RWPE2 (cell line): ENCODE results near the gene SLC1A7.

Experiments used
- ATAC-seq: fragments of 200-7000 bp; cut with Tn5 transposase; 3 replicates; pipeline ENCODE4 v1.9.1; 2021; ENCODE audit warnings: low read depth
- DNase-seq: peaks from one replicate; pipeline ENCODE4 v3.0.0-alpha.2; 2020; ENCODE audit warnings: low spot score
- H3K27ac ChIP-seq: fragments of 450-650 bp; 2 replicates; pipeline ENCODE4 v1.5.1; 2017; ENCODE audit warnings: mild to moderate bottlenecking; ENCODE audit not compliant: poor library complexity, severe bottlenecking
- H3K27me3 ChIP-seq: fragments of 250-450 bp; sonication (Bioruptor Pico); 2 replicates; pipeline ENCODE4 v1.5.1; 2021; ENCODE audit warnings: mild to moderate bottlenecking, moderate library complexity; ENCODE audit not compliant: insufficient read depth, poor library complexity, severe bottlenecking
- H3K36me3 ChIP-seq: fragments of 250-450 bp; sonication (Bioruptor Pico); 2 replicates; pipeline ENCODE4 v1.5.1; 2020; ENCODE audit warnings: low read depth, mild to moderate bottlenecking, moderate library complexity
- H3K4me1 ChIP-seq: fragments of 250-450 bp; sonication (Bioruptor Pico); 2 replicates; pipeline ENCODE4 v1.5.1; 2021; ENCODE audit warnings: mild to moderate bottlenecking, moderate library complexity; ENCODE audit not compliant: insufficient read depth, poor library complexity, severe bottlenecking
- H3K4me3 ChIP-seq: fragments of 250-450 bp; sonication (Bioruptor Pico); 2 replicates; pipeline ENCODE4 v1.5.1; 2021; ENCODE audit warnings: mild to moderate bottlenecking, moderate library complexity; ENCODE audit not compliant: severe bottlenecking
- H3K9me3 ChIP-seq: fragments of 250-450 bp; sonication (Bioruptor Pico); 2 replicates; pipeline ENCODE4 v1.5.1; 2021; ENCODE audit warnings: mild to moderate bottlenecking, moderate library complexity; ENCODE audit not compliant: severe bottlenecking
- CTCF ChIP-seq: fragments of 450-650 bp; IDR thresholded peaks from one replicate; pipeline ENCODE4 v1.5.1; 2017; ENCODE audit warnings: mild to moderate bottlenecking, moderate library complexity; ENCODE audit not compliant: poor library complexity, severe bottlenecking

The SLC1A7 gene

GRCh38 chr1:53087332-53088285 lies 54.8 kb downstream of the SLC1A7 start:
- H3K4me1 ChIP-seq, result no peaks in the 10 kb centered on the region

GRCh38 chr1:53086491-53087070 lies 55.9 kb downstream of the SLC1A7 start:
- H3K4me1 ChIP-seq, result no peaks in the 10 kb centered on the region
- no peak for ATAC-seq
- H3K27ac ChIP-seq, result no peak overlapping the region
- no peak for DNase-seq
- H3K4me3 ChIP-seq, result no peak overlapping the region
- no peaks in the 10 kb centered on the region for H3K9me3 ChIP-seq
- no peak for TF ChIP-seq CTCF
- H3K27me3 ChIP-seq, result no peaks in the 10 kb centered on the region
- H3K36me3 ChIP-seq, result no peaks in the 10 kb centered on the region

More at GRCh38 chr1:53087332-53088285, 54.8 kb downstream of the SLC1A7 start:
- Histone ChIP-seq H3K36me3 (no peaks in the 10 kb centered on the region), H3K27me3 (no peaks in the 10 kb centered on the region), H3K27ac (no peak overlapping the region), H3K4me3 (no peak overlapping the region), H3K9me3 (no peaks in the 10 kb centered on the region)
- no peak for TF ChIP-seq CTCF
- ATAC-seq (no peak), DNase-seq (no peak)

- ATAC-seq (no peak), DNase-seq (no peak)
- TF ChIP-seq CTCF, result no peak
- Histone ChIP-seq H3K4me1 (no peaks in the 10 kb centered on the region), H3K9me3 (no peaks in the 10 kb centered on the region), H3K27ac (no peak overlapping the region), H3K36me3 (no peaks in the 10 kb centered on the region), H3K27me3 (no peaks in the 10 kb centered on the region), H3K4me3 (no peak overlapping the region)
Observed at GRCh38 chr1:53085405-53085804, 57.0 kb downstream of the SLC1A7 start.

- DNase-seq (no peak), ATAC-seq (no peak)
- no peaks in the 10 kb centered on the region for H3K27me3 ChIP-seq
- no peak overlapping the region for H3K27ac ChIP-seq
- no peaks in the 10 kb centered on the region for H3K4me1 ChIP-seq
- TF ChIP-seq CTCF, result no peak
- H3K36me3 ChIP-seq, result no peaks in the 10 kb centered on the region
- no peak overlapping the region for H3K4me3 ChIP-seq
- no peaks in the 10 kb centered on the region for H3K9me3 ChIP-seq
Observed at GRCh38 chr1:53084589-53084971, 57.9 kb downstream of the SLC1A7 start.
